ENCODE measurements around the gene TAF4. TPM values are rescaled to one million over a fixed set of nuclear protein-coding genes. Genes with fewer than 3 reads are reported as not detected.
"Not testable (repeated sequence)": the region's sequence is repeated elsewhere in the genome, so short reads cannot be mapped to it uniquely, and the experiment has no call there.

The TAF4 gene
- total RNA-seq, 1 donor from 2014 or later = 19.9 TPM

GRCh38 chr20:61963885-61964674, 101.6 kb downstream of the TAF4 start:
- DNase-seq (ENCODE audit: low read depth) = no peak

DNA sequence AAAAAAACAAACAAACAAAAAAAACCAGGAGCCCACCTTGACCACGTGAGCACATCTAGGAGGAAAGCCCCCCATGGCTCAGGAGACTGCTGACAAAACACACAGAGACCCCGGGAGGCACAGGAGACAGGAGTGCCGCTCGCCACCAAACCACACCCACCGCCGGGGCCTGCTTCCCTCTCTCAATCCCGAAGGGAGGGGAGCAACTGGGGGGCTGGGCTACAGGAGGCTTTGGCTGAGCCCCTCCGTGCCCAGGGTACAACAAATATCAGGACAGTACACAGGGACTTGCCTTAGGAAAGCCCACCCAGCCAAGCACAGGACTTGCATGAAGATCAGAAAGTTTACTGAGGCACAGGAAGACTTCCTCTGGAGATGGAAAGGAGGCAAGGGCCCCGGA, 102.5 kb downstream of the TAF4 start:
- no peak for DNase-seq (ENCODE audit: low read depth)

GRCh38 chr20:61960836-61961235, 104.8 kb downstream of the TAF4 start:
- no peak for DNase-seq (ENCODE audit: low read depth)

DNA sequence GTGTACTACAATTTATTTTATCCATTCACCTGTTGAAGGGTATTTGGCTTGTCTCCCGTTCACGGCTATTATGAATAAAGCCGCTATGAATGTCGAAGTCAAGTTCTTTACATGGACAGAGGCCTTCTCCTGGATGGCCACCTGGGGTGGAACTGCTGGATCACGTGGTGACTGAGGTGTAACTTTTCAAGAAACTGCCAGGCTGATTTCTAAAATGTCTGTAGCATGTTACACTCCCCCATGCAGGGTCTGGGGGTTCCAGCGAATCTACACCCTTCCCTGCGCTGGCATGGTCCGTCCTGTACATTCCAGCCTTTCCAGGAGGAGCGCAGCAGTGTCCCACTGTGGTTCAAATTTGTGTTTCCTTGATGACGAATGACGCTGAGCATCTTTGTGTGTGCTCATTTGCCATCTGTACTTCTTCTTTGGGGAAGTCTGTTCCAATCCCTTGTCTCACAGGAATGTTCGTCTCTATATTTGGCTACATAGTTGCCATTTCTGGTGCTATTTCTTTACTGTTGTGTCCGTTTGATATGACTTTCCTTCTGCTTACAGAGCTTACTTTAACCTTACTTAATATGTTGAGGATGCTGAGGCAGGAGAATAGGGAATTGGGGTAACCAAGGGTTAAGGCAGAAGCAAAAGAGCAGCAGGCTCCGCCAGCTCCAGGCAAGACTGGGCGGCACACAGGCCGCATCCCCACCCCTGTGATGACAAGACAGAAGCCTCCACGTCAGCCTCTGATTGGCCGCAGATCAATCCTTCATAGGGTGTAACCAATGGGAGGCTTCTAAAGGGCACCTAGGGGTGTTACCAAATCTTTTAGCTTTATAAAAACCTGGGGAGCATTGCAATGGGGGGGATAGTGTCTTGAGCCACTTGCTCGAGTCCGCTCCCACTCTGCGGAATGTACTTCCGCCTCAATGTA, 106.6 kb downstream of the TAF4 start:
- no peak for DNase-seq (ENCODE audit: low read depth)

GRCh38 chr20:61957961-61958715, 107.5 kb downstream of the TAF4 start:
- DNase-seq (ENCODE audit: low read depth) = no peak

DNA sequence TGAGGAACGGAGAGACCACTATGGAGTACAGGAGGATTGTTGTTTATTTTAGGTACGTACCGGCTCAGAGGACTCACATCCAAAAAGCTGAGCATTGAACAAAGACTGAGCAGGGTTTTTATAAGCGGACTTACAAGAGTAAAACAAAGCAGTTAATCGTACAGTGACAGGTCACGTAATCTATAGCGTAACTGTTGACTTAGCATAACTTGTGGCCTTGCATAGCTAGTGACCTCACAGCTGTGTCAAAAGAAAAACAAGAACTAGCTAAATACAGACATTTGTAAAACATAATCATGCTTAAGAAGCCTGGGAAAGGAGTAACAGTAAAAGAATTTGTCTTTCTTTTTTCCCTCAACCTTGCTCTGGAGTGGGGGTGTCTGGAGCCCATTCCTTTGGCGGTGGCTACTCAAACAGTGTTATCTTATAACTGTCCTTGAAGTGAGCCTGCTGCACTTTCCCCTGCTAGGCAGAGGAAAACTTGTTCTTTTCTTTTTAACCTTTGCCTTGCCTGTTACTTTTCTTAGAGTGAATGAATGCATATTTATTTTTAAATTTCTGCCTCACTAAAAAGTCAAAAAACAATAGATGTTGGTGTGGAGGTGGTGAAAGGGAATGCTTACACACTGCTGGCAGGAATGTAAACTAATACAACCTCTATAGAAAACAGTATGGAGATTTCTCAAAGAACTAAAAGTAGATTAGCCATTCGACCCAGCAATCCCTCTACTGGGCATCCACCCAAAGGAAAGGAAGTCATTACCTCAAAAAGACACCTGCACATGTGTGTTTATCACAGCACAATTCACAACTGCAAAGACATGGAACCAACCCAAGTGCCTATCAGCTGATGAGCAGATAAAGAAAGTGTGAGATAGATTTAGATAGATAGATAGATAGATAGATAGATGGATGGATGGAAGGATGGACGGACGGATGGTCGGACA, 109.0 kb downstream of the TAF4 start:
- no peak for DNase-seq (ENCODE audit: low read depth)

DNA sequence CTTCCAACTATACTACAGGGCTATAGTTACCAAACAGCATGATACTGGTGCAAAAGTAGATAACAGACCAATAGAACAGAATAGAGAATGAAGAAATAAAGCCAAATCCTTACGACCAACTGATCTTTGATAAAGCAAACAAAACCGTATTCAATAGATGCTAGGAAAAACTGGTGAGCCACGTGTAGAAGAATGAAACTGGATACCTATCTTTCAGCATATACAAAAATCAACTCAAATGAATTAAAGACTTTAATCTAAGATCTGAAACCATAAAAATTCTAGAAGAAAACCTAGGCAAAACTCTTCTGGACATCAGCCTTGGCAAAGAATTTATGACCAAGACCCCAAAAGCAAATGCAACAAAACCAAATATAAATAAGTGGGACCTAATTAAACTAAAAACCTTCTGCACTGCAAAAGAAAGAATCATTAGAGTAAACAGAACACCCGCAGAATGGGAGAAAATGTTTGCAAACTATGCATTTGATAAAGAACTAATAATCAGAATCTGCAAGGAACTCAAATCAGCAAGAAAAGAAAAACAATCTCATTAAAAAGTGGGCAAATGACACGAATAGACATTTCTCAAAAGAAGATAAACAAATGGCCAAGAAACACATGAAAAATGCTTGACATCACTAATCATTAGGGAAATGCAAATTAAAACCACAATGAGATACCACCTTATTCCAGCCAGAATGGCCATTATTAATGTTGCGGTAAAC, 109.8 kb downstream of the TAF4 start:
- no peak for DNase-seq (ENCODE audit: low read depth)

DNA sequence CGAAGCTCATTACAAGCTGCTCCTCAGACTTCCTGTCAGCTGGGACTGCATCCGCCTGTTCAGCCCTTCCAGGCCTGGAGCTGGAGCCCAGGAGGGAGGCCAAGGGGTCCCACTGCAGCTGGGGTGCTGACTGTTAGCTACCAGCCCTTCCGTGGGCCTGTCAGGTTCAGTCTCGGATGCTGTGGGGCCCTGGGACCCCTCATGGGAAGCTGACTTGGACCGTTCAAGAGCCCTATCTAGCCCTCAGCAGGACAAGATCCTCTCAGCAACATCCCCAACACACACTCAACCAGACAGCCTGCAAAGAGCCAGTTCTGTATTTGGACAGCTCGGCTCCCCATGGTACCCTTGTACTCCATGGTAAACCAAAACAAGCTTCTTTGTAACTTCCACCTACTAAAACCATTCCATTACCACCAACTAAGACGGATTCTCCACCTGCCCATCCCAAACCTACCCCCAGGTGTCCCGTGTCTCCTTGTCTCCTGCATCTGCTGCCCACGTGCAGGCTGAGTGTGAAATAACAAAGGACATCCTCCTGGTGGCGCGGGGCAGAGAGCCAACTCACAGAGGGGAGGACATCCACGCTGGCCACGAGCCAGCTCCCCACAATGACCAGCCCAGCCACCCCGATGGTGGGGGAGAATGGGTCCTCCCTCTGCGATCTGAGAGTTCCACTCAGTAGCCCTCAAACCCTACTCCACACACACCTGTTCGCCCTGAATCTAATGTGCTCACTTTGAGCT, 111.2 kb downstream of the TAF4 start:
- DNase-seq (ENCODE audit: low read depth) = no peak

DNA sequence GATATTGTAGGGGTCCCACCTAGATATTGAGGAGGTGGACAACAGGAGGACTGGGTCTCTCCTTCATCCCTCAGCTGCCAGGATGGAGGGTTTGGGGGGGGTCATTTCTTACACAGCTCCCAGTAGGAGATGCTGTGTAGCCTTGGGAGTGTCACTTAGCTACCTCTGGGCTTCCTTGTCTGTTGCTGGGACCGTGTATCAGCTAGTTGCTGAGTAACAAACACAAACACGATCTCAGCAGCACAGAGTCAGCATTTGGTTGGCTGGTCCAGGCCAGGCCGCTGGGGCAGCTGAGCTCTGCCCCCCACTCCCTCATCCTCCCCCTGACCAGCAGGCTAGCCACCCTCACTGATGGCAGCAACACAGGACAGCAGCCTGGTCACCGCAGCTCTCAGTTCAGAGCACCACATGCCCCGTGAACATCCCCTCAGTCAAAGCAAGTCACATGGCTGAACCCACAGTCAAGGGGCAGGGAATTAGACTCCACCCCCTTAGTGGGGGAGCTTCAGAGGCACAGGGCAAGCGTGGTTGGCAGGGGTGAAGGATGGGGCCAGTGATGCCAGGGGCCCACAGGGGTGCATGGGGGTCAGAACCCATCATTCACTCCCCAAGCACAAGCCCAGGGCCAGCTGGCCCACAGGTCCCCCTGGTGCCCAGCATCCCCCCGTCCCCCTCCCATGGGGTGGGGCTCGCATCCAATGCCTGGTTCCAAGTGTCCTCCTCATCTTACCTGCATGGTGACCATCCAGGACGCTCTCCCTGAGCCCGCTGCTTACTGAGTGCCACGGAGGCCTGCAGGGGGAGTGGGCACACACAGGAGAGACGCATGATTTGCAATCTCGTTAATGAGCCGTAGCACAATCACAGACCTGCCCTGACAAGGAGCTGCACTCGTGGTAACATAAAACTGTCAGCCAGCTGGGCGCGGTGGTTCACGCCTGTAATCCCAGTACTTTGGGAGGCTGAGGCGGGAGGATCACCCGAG, 112.4 kb downstream of the TAF4 start:
- no peak for DNase-seq (ENCODE audit: low read depth)

- no peak for DNase-seq (ENCODE audit: low read depth)
Measured at GRCh38 chr20:61951695-61952533, 113.8 kb downstream of the TAF4 start.

GRCh38 chr20:61950641-61951071, 115.0 kb downstream of the TAF4 start:
- no peak for DNase-seq (ENCODE audit: low read depth)

DNA sequence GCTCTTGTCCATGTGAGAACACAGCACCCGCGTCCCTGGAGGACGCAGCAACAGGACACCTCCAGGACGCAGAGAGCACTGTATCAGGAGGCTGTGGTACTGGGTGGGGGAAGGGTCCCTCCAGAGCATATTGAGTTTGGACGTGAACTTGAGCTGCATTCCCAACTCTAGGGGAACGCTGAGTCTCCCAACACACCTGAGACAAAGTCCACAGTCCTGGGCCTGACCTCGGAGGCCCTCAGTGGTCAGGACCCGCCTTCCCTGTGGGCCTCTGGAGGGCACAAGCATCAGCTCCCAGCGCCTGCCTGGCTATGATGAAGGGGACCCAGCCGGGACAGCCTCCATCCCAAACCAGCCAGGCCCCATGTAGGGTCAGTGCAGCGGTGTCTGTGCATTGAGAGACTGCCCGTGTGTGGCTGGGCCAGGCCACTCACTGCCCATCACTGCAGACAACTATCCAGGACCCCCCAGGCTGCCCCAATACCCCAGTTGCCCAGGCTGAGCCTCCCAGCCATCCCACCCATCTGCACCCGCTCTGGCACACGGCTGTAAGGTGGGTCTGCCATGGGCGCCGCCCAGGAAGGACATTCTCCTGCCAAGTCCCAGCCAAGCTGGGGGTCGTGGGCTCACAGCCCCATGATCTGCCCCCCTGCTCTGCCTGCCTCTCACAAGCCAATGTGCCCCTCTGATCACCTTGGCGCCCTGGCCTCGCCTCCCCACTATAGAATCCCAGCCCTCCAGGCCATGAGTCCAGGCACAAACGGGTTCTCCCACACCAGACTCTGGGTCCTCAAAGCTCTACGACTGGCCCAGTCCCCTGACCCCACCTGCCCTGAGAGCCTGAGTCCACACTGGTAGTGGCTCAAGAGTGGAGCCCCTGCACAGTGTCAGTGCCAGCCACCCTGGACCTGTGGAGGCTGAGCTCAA, 115.7 kb downstream of the TAF4 start:
- no peak for DNase-seq (ENCODE audit: low read depth)

DNA sequence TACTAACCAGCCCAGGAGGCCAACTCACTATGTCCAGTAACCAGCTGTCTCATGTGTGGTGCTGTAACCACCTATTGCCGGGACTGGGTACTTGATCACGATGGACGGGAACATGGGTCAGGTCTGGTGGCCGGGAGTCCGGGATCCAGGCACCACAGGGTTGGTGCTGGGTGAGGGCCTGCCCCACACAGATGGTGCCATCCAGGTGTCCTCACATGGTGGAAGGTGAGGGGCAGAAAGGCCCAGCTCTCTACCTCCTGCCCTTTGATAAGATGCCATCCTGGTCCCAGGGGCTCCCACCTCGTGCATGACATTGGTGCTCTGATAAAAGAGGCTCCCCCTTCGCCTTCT, 116.3 kb downstream of the TAF4 start:
- DNase-seq (ENCODE audit: low read depth) = no peak

GRCh38 chr20:61948586-61949362, 116.9 kb downstream of the TAF4 start:
- DNase-seq (ENCODE audit: low read depth) = no peak

GRCh38 chr20:61948056-61948455, 117.6 kb downstream of the TAF4 start:
- not testable (repeated sequence) for DNase-seq (ENCODE audit: low read depth)

DNA sequence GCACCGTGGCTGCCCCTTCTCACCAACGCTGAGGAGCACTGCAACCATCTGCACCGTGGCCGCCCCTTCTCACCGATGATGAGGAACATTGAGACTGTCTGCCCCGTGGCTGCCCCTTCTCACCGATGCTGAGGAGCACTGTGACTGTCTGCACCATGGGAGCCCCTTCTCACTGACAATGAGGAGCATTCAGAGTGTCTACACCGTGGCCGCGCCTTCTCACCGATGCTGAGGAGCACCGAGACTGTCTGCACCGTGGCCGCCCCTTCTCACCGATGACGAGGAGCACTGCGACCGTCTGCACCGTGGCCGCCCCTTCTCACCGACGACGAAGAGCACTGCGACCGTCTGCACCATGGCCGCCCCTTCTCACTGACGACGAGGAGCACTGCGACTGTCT, 120.2 kb downstream of the TAF4 start:
- not testable (repeated sequence) for DNase-seq (ENCODE audit: low read depth)

All from renal cortical epithelial cell (primary cell).